HG03280 (cell line): ENCODE results near the gene LYZ.
"Not testable (repeated sequence)": the region's sequence is repeated elsewhere in the genome, so short reads cannot be mapped to it uniquely, and the experiment has no call there.

Source experiments
- ATAC-seq: cut with Tn5 transposase; IDR thresholded peaks from one replicate; pipeline ENCODE4 v1.9.1; 2021; ENCODE audit warnings: mild to moderate bottlenecking, moderate library complexity; ENCODE audit not compliant: unreplicated experiment

The LYZ gene

GRCh38 chr12:69348162-69348938, at the start of gene LYZ:
TSS of gene LYZ (plus strand) at chr12:69348381. CDS start at chr12:69348409, 28 bp downstream.
- ATAC-seq = no peak

GRCh38 chr12:69298947-69299346, 49.2 kb upstream of the LYZ start:
- no peak for ATAC-seq

GRCh38 chr12:69304284-69304683, 43.9 kb upstream of the LYZ start:
- ATAC-seq = no peak

GRCh38 chr12:69309461-69309860, 38.7 kb upstream of the LYZ start:
- no peak for ATAC-seq

- no peak for ATAC-seq
Observed at GRCh38 chr12:69313209-69313608, 35.0 kb upstream of the LYZ start.

GRCh38 chr12:69316784-69317183, 31.4 kb upstream of the LYZ start:
- ATAC-seq = not testable (repeated sequence)

GRCh38 chr12:69317233-69317632, 30.9 kb upstream of the LYZ start:
- ATAC-seq = not testable (repeated sequence)

GRCh38 chr12:69318225-69318624, 30.0 kb upstream of the LYZ start:
- ATAC-seq = no peak

- ATAC-seq = no peak
Observed at GRCh38 chr12:69321351-69321750, 26.8 kb upstream of the LYZ start.

- ATAC-seq = peak; percentile 85
Observed at GRCh38 chr12:69324797-69325466, 23.2 kb upstream of the LYZ start.

GRCh38 chr12:69328426-69328825, 19.8 kb upstream of the LYZ start:
- ATAC-seq = no peak

GRCh38 chr12:69329669-69330428, 18.3 kb upstream of the LYZ start:
- no peak for ATAC-seq

GRCh38 chr12:69330475-69331473, 17.4 kb upstream of the LYZ start:
- ATAC-seq = peak; percentile 77

- ATAC-seq = no peak
Observed at GRCh38 chr12:69331519-69331908, 16.7 kb upstream of the LYZ start.

GRCh38 chr12:69331909-69332684, 16.1 kb upstream of the LYZ start:
- no peak for ATAC-seq

GRCh38 chr12:69332815-69333358, 15.3 kb upstream of the LYZ start:
- no peak for ATAC-seq

GRCh38 chr12:69334158-69334557, 14.0 kb upstream of the LYZ start:
- no peak for ATAC-seq

GRCh38 chr12:69337311-69338090, 10.7 kb upstream of the LYZ start:
- no peak for ATAC-seq
